ENCODE measurements around the gene DNAJC30.

DNAJC30 gene

GRCh38 chr7:73708961-73709549 lies 25.8 kb upstream of the DNAJC30 start:
- no peak for DNase-seq (ENCODE audit: low read depth in 4 of 4, low spot score in 1 of 4)

- no peak for DNase-seq (ENCODE audit: low read depth in 4 of 4, low spot score in 1 of 4)
Observed at GRCh38 chr7:73707045-73707631, 23.9 kb upstream of the DNAJC30 start.

- DNase-seq (ENCODE audit: low read depth in 4 of 4, low spot score in 1 of 4), result peak in 2 of 4 experiments; percentile 36 to 44
Observed at GRCh38 chr7:73706126-73707044, 23.1 kb upstream of the DNAJC30 start.

GRCh38 chr7:73705551-73705920 lies 22.3 kb upstream of the DNAJC30 start:
- no peak for DNase-seq (ENCODE audit: low read depth in 4 of 4, low spot score in 1 of 4)

- no peak for DNase-seq (ENCODE audit: low read depth in 4 of 4, low spot score in 1 of 4)
Observed at GRCh38 chr7:73704640-73705550, 21.6 kb upstream of the DNAJC30 start.

GRCh38 chr7:73703757-73704639 lies 20.7 kb upstream of the DNAJC30 start:
- peak in 1 of 4 experiments; percentile 39 for DNase-seq (ENCODE audit: low read depth in 4 of 4, low spot score in 1 of 4)

GRCh38 chr7:73703225-73703624 lies 20.0 kb upstream of the DNAJC30 start:
- no peak for DNase-seq (ENCODE audit: low read depth in 4 of 4, low spot score in 1 of 4)

GRCh38 chr7:73702665-73703064 lies 19.4 kb upstream of the DNAJC30 start:
- DNase-seq (ENCODE audit: low read depth in 4 of 4, low spot score in 1 of 4), result no peak

- DNase-seq (ENCODE audit: low read depth in 4 of 4, low spot score in 1 of 4), result no peak
Observed at GRCh38 chr7:73702226-73702625, 19.0 kb upstream of the DNAJC30 start.

- DNase-seq (ENCODE audit: low read depth in 4 of 4, low spot score in 1 of 4), result peak in 1 of 4 experiments; percentile 14
Observed at GRCh38 chr7:73701357-73701995, 18.2 kb upstream of the DNAJC30 start.

GRCh38 chr7:73700581-73701134 lies 17.4 kb upstream of the DNAJC30 start:
- no peak for DNase-seq (ENCODE audit: low read depth in 4 of 4, low spot score in 1 of 4)

GRCh38 chr7:73700069-73700423 lies 16.8 kb upstream of the DNAJC30 start:
- no peak for DNase-seq (ENCODE audit: low read depth in 4 of 4, low spot score in 1 of 4)

GRCh38 chr7:73699370-73700068 lies 16.3 kb upstream of the DNAJC30 start:
- DNase-seq (ENCODE audit: low read depth in 4 of 4, low spot score in 1 of 4), result no peak

GRCh38 chr7:73698410-73698809 lies 15.2 kb upstream of the DNAJC30 start:
- DNase-seq (ENCODE audit: low read depth in 4 of 4, low spot score in 1 of 4), result no peak

GRCh38 chr7:73696372-73696771 lies 13.1 kb upstream of the DNAJC30 start:
- DNase-seq (ENCODE audit: low read depth in 4 of 4, low spot score in 1 of 4), result no peak

GRCh38 chr7:73690646-73691045 lies 7.4 kb upstream of the DNAJC30 start:
- no peak for DNase-seq (ENCODE audit: low read depth in 4 of 4, low spot score in 1 of 4)

- no peak for DNase-seq (ENCODE audit: low read depth in 4 of 4, low spot score in 1 of 4)
Observed at GRCh38 chr7:73688288-73688687, 5.0 kb upstream of the DNAJC30 start.

GRCh38 chr7:73685311-73685710 lies 2.1 kb upstream of the DNAJC30 start:
- no peak for DNase-seq (ENCODE audit: low read depth in 4 of 4, low spot score in 1 of 4)

All from stimulated activated CD4-positive, alpha-beta T cell treated with anti-CD3 and anti-CD28 coated beads, Interleukin-1b, Interleukin-23, amount 100 ng/mL, for 24 hours (primary cell).